Activated T-helper 2 cell treated with anti-CD3 and anti-CD28 coated beads, Interferon-gamma antibody, Interleukin-2, Interleukin-4, amounts not matched to agents 10 μg/mL and 5 μg/mL and 100 μg/mL, durations not matched to agents 14 hours and 24 hours and 36 hours (primary cell): Measurements from ENCODE around the gene GYG1. TPM values are rescaled to one million over a fixed set of nuclear protein-coding genes. Genes with fewer than 3 reads are reported as not detected.
A peak's percentile ranks its signal among the peaks of the same experiment; 100 is the strongest.

Source experiments
- DNase-seq: peaks from one replicate; pipeline ENCODE4 v3.0.0; 2021; ENCODE audit warnings: low spot score
- H3K27ac Mint-ChIP-seq: one replicate; pipeline ENCODE4 v1.8.0; 2021; ENCODE audit warnings: mixed read lengths
- H3K27me3 Mint-ChIP-seq: one replicate; pipeline ENCODE4 v1.8.0; 2021; ENCODE audit warnings: low read depth, mixed read lengths
- H3K36me3 Mint-ChIP-seq: one replicate; pipeline ENCODE4 v1.8.0; 2021; ENCODE audit warnings: low read depth, mixed read lengths
- H3K4me1 Mint-ChIP-seq: one replicate; pipeline ENCODE4 v1.8.0; 2021; ENCODE audit warnings: low read depth, mixed read lengths
- H3K4me3 Mint-ChIP-seq: one replicate; pipeline ENCODE4 v1.8.0; 2021; ENCODE audit warnings: low read depth, mild to moderate bottlenecking, moderate library complexity, mixed read lengths
- H3K9me3 Mint-ChIP-seq: one replicate; pipeline ENCODE4 v1.8.0; 2021; ENCODE audit warnings: mixed read lengths
- intact Hi-C: fragments of 100-400 bp; cut with micrococcal nuclease; formaldehyde crosslinking; loops from one replicate; pipeline ENCODE4 v1.15.1; 2023
- total RNA-seq: library from RNA; stranded (reverse); gene quantifications from 2 replicates; pipeline ENCODE4 v1.2.3, GENCODE V29; 2022

GYG1 gene
- total RNA-seq, 1 donor from 2014 or later: 25.2 TPM

DNA sequence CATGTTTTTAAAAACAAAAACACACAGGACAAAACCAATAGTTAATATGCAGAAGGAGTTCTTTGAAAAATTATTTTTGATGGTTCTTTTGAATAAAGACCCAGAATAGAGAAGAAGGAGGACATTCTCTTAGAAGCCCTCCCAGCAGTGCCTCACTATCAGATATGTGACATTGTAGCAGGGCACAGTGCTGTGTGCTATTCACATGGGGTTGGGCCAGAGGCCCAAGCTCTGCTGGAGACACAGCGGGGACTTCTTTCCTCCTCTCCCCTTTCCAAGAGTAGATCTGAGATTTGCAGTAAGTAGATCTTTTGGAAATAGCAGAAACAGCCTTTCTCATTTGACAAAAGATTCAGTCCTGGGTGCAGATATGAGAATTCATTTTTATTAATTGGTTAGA is 6.3 kb downstream of the GYG1 start:
- Mint-ChIP-seq H3K4me1 (peaks cover 38% of the 10 kb centered on the region), H3K27ac (no peak overlapping the region), H3K4me3 (no peak overlapping the region), H3K36me3 (peaks cover 71% of the 10 kb centered on the region), H3K27me3 (no peaks in the 10 kb centered on the region), H3K9me3 (no peaks in the 10 kb centered on the region)
- no peak for DNase-seq
- intact Hi-C loops: no loop called here

- peak overlapping the region; percentile 42 for H3K27ac Mint-ChIP-seq
- peaks cover 71% of the 10 kb centered on the region for H3K36me3 Mint-ChIP-seq
- DNase-seq: no peak
- H3K27me3 Mint-ChIP-seq: no peaks in the 10 kb centered on the region
- peaks cover 32% of the 10 kb centered on the region for H3K4me1 Mint-ChIP-seq
- no peak overlapping the region for H3K4me3 Mint-ChIP-seq
- intact Hi-C loops: no loop called here
- no peaks in the 10 kb centered on the region for H3K9me3 Mint-ChIP-seq
Observed at GRCh38 chr3:148998297-148998696, 7.0 kb downstream of the GYG1 start.

GRCh38 chr3:148998715-148999423 is 7.5 kb downstream of the GYG1 start:
- Mint-ChIP-seq H3K27ac (peak overlapping the region; percentile 42), H3K9me3 (no peaks in the 10 kb centered on the region), H3K4me3 (no peak overlapping the region), H3K36me3 (peaks cover 71% of the 10 kb centered on the region), H3K4me1 (peaks cover 29% of the 10 kb centered on the region), H3K27me3 (no peaks in the 10 kb centered on the region)
- DNase-seq: no peak
- intact Hi-C loops: no loop called here

GRCh38 chr3:148999806-149000205 is 8.5 kb downstream of the GYG1 start:
- H3K27me3 Mint-ChIP-seq: no peaks in the 10 kb centered on the region
- peaks cover 65% of the 10 kb centered on the region for H3K36me3 Mint-ChIP-seq
- H3K27ac Mint-ChIP-seq: no peak overlapping the region
- intact Hi-C loops: no loop called here
- no peak for DNase-seq
- H3K4me3 Mint-ChIP-seq: no peak overlapping the region
- H3K9me3 Mint-ChIP-seq: no peaks in the 10 kb centered on the region
- H3K4me1 Mint-ChIP-seq: peaks cover 32% of the 10 kb centered on the region

DNA sequence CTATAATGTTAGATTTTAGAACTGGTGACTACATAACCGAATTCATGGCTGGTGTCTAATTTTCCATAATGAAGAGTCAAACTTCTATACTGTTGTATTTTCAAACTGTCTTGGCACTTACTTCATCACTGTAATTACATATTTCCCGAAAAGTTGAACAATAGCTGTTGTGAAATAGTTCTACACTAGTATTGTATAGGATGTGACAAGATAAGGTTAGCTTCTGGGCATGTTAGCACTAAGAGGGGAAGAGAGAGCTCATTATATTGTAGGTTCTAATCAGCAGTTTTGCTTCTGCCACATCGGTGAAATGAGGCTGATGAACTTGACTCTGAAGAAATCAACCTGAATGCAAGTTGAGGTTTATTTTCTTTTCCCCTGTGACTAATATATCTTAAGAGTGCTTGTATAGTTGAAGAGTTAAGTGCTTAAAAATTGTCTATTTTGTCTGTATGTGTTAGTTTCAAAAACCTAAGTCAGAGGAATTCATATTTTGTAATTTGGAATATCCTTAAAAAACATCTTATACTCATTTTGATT is 8.9 kb downstream of the GYG1 start:
- Mint-ChIP-seq H3K4me3 (no peak overlapping the region), H3K36me3 (peaks cover 61% of the 10 kb centered on the region)
- intact Hi-C loops: no loop called here

DNA sequence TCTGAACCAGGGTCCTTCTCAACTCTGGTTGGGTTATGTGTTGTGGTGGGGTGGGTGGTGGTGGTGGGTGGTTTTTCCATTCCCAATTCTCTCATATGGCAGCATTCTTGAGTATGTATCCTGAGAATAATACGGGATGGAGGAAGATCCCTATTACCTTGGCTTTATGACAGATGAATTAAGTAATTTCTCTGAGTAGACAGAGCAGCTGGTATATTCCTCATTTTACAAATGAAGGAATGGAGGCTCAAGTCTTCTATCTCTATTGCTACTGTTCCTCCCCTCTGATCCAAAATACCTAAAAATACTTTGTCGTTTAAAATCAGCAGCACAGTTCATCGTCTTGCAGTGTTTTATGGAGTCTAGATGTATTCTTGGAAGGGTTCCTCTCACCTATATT is 10.4 kb downstream of the GYG1 start:
- H3K27me3 Mint-ChIP-seq: no peaks in the 10 kb centered on the region
- H3K27ac Mint-ChIP-seq: no peak overlapping the region
- peaks cover 49% of the 10 kb centered on the region for H3K36me3 Mint-ChIP-seq
- H3K4me3 Mint-ChIP-seq: no peak overlapping the region
- no peak for DNase-seq
- H3K9me3 Mint-ChIP-seq: no peaks in the 10 kb centered on the region
- intact Hi-C loops: no loop called here
- peaks cover 32% of the 10 kb centered on the region for H3K4me1 Mint-ChIP-seq

More for the DNA sequence above, 8.9 kb downstream of the GYG1 start:
- no peak overlapping the region for H3K27ac Mint-ChIP-seq
- no peak for DNase-seq
- H3K27me3 Mint-ChIP-seq: no peaks in the 10 kb centered on the region
- H3K4me1 Mint-ChIP-seq: peaks cover 32% of the 10 kb centered on the region
- H3K9me3 Mint-ChIP-seq: no peaks in the 10 kb centered on the region

DNA sequence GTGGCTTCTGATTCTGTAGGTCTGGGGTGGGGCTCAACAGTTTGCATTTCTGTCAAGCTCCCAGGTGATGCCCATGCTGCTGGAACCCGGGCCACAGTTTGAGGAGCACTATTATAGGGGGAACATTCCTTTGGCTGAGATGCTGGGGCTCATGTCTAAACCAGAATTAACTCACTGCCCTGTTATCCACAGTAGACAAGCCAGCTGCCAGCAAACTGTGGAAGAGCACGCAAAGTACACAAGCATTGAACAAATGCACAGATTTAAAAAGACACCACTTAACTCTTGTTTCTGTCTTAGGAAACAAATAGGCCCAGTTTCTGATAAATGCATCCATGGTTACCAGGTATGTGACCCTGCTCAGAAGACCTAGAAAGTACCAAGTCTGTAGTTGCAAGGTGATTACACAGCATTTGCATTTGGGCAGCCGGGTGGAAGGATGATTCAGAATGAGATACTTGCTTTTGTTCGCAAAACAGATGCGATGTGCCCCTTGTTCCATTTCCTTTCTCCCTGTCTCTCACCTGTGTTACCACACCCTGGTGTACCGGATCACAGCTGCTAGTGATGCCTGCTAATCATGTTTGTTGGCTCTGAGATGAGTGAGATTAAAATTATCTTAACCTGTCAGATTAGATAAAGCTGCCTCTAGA is 12.4 kb downstream of the GYG1 start:
- H3K4me1 Mint-ChIP-seq: peaks cover 24% of the 10 kb centered on the region

DNA sequence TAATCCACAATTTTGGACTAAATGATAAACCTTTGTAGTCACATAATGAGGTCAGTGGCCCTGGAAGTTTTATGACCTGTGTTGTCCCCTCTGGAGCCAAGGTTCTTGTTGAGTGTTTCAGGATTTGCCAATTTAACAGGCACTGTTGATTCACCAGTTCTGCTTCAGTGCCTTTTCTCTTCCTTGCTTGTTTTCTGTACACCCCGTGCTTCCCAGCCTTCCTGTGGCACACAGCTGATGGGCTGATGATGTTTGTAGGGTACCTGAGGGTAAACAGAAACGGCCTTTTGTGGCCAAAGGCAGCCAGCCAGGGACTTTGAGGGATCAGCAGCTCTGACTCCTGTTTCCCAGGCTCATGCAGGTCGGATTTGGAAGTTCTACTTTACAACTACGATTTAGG is 13.3 kb downstream of the GYG1 start:
- Mint-ChIP-seq H3K36me3 (peaks cover 48% of the 10 kb centered on the region), H3K4me3 (no peak overlapping the region)

More for the DNA sequence above, 12.4 kb downstream of the GYG1 start:
- Mint-ChIP-seq H3K36me3 (peaks cover 48% of the 10 kb centered on the region), H3K27me3 (no peaks in the 10 kb centered on the region), H3K27ac (no peak overlapping the region), H3K9me3 (no peaks in the 10 kb centered on the region), H3K4me3 (no peak overlapping the region)
- intact Hi-C loops: no loop called here
- no peak for DNase-seq

GRCh38 chr3:149005416-149005815 is 14.1 kb downstream of the GYG1 start:
- Mint-ChIP-seq H3K27me3 (no peaks in the 10 kb centered on the region), H3K9me3 (no peaks in the 10 kb centered on the region), H3K4me3 (no peak overlapping the region), H3K4me1 (peaks cover 20% of the 10 kb centered on the region), H3K27ac (no peak overlapping the region), H3K36me3 (peaks cover 45% of the 10 kb centered on the region)
- intact Hi-C loops: no loop called here
- no peak for DNase-seq

More for the DNA sequence above, 13.3 kb downstream of the GYG1 start:
- no peaks in the 10 kb centered on the region for H3K27me3 Mint-ChIP-seq
- DNase-seq: no peak
- H3K9me3 Mint-ChIP-seq: no peaks in the 10 kb centered on the region
- no peak overlapping the region for H3K27ac Mint-ChIP-seq
- intact Hi-C loops: no loop called here
- peaks cover 22% of the 10 kb centered on the region for H3K4me1 Mint-ChIP-seq

DNA sequence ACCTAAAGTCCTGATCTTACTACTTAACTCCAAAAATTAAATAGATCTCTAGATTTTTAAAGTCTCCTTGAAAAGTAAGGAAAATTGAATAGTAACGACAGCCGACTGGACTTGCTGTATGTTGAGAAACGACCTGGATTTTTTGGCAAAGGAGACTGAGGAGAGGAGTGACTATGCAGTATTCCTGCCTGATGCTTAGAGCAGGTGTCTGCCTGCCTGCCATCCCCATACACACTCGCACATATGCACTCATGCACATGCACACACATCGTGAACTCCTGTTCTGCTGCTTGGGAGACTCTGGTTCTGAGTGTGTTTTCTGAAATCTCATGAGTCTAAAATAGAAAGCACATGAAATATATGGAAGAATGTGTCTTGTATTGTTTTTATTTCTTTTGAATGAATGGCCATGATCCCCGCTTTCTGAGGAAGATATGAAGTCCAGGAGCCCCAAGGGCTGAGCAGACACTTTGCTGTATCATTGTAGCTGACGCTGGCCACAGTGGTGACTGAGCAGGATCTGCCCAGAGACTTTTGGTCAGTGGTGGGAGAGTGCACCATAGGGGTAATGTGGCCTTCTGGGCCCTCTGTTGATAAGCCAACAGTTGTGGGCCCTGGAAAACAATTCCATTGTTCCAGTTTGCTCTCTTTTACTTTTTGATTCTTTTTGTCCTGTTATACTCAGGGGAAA is 16.4 kb downstream of the GYG1 start:
- intact Hi-C loops: loop anchor here (2.0 kb wide), 1 partner anchor 17 kb away; the partner anchor contains the start of gene GYG1
- Mint-ChIP-seq H3K4me3 (no peak overlapping the region), H3K27me3 (no peaks in the 10 kb centered on the region), H3K9me3 (no peaks in the 10 kb centered on the region), H3K27ac (no peak overlapping the region), H3K4me1 (peaks cover 27% of the 10 kb centered on the region), H3K36me3 (peaks cover 48% of the 10 kb centered on the region)
- DNase-seq: no peak

DNA sequence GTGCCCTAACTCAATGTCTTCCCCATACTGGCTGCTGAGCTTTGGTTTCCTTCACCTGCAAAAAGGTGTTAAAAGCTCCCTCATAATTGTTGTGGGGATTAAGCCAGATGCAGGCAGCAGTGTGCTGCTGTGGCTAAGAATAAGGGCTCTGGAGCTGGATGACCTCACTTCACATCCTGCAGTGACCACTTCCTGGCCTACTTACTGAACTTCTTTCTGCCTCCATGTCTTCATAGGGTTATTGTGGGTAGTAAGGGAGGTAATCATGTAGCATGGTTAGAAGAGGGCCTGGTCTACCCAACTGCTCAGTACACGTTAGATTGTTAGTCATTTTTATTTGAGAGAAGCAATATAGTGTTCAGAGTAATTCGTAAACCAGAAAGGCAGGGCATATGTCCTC is 18.4 kb downstream of the GYG1 start:
- H3K4me1 Mint-ChIP-seq: peaks cover 22% of the 10 kb centered on the region
- DNase-seq: peak; percentile 30
- no peaks in the 10 kb centered on the region for H3K27me3 Mint-ChIP-seq
- no peak overlapping the region for H3K4me3 Mint-ChIP-seq
- H3K9me3 Mint-ChIP-seq: no peaks in the 10 kb centered on the region
- H3K27ac Mint-ChIP-seq: peak overlapping the region; percentile 67
- H3K36me3 Mint-ChIP-seq: peaks cover 57% of the 10 kb centered on the region
- intact Hi-C loops: loop anchor here (2.0 kb wide), 1 partner anchor 19 kb away; the partner anchor contains the start of gene GYG1

DNA sequence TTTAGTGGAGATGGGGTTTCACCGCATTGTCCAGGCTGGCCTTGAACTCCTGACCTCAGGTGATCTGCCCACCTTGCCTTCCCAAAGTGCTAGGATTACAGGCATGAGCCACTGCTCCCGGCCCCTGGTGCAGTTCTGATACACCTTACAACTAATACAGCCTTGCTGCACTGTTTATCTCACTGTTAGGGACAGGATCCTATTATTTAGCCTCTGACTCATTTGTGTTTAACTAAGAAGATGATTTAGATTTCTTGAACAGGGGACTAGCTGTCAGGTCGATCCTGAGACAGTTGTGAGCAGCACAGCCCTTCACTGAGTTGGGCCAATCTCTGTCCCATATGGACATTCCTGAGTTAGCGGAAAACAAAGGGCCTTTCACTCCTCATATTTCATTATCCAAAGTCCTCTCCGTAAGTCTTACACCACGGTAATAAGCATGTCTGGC is 19.2 kb downstream of the GYG1 start:
- Mint-ChIP-seq H3K27me3 (no peaks in the 10 kb centered on the region), H3K27ac (no peak overlapping the region), H3K4me3 (no peak overlapping the region), H3K36me3 (peaks cover 60% of the 10 kb centered on the region), H3K4me1 (peaks cover 22% of the 10 kb centered on the region), H3K9me3 (no peaks in the 10 kb centered on the region)
- no peak for DNase-seq
- intact Hi-C loops: no loop called here
